Calu3 (cell line): ENCODE measurements around the gene CDYL2. TPM values are rescaled to one million over a fixed set of nuclear protein-coding genes. Genes with fewer than 3 reads are reported as not detected.
A peak's percentile ranks its signal among the peaks of the same experiment; 100 is the strongest.

Experiments
- BruUV-seq: library from RNA; stranded (reverse); fragments of 400-500 nt; replicated peaks from 2 replicates; lab custom pipeline; 2021; lab: Mats Ljungman, UMichigan
- CTCF ChIA-PET: fragments of 300-600 bp; sonication (Branson Sonifier 250); formaldehyde crosslinking; loops from one replicate; lab custom pipeline; 2022; ENCODE audit warnings: antibody characterized with exemption; lab: Charles Lee
- DNase-seq: peaks from one replicate; pipeline ENCODE4 v3.0.0; 2022
- H3K27ac Mint-ChIP-seq: one replicate; pipeline ENCODE4 v1.8.0; 2022; ENCODE audit warnings: mixed read lengths; ENCODE audit not compliant: unreplicated experiment
- H3K27me3 Mint-ChIP-seq: one replicate; pipeline ENCODE4 v1.8.0; 2022; ENCODE audit warnings: mixed read lengths; ENCODE audit not compliant: unreplicated experiment
- H3K36me3 Mint-ChIP-seq: one replicate; pipeline ENCODE4 v1.8.0; 2022; ENCODE audit warnings: mild to moderate bottlenecking, moderate library complexity, mixed read lengths; ENCODE audit not compliant: insufficient read depth, unreplicated experiment
- H3K4me1 Mint-ChIP-seq: one replicate; pipeline ENCODE4 v1.8.0; 2022; ENCODE audit warnings: mild to moderate bottlenecking, low read depth, mixed read lengths; ENCODE audit not compliant: unreplicated experiment
- H3K4me3 Mint-ChIP-seq: one replicate; pipeline ENCODE4 v1.8.0; 2022; ENCODE audit warnings: mild to moderate bottlenecking, low read depth, moderate library complexity, mixed read lengths; ENCODE audit not compliant: unreplicated experiment
- H3K9me3 Mint-ChIP-seq: one replicate; pipeline ENCODE4 v1.8.0; 2022; ENCODE audit warnings: low read depth, mixed read lengths; ENCODE audit not compliant: unreplicated experiment
- CTCF ChIP-seq: fragments of 200-600 bp; IDR thresholded peaks from one replicate; pipeline ENCODE4 v1.8.0; 2022; ENCODE audit warnings: antibody characterized with exemption; ENCODE audit not compliant: unreplicated experiment
- intact Hi-C: fragments of 100-400 bp; cut with micrococcal nuclease; formaldehyde crosslinking; loops from one replicate; pipeline ENCODE4 v1.10.0; 2022; ENCODE audit not compliant: unreplicated experiment
- total RNA-seq: library from RNA; stranded (reverse); gene quantifications from 2 replicates; pipeline ENCODE4 v1.2.3, GENCODE V29; 2022

The CDYL2 gene
- total RNA-seq, 1 experiment from 2014 or later: 1.0 TPM

GRCh38 chr16:80806289-80806688 lies 1.9 kb upstream of the CDYL2 start:
- no TSS peak for BruUV-seq
- no peak overlapping the region for H3K4me3 Mint-ChIP-seq
- CTCF ChIA-PET: no interaction called here

GRCh38 chr16:80804056-80804525 lies 307 bp downstream of the CDYL2 start:
- Mint-ChIP-seq H3K9me3 (peaks cover 2% of the 10 kb centered on the region), H3K4me1 (peaks cover 7% of the 10 kb centered on the region), H3K4me3 (peak overlapping the region; percentile 92), H3K36me3 (peaks cover 9% of the 10 kb centered on the region), H3K27me3 (peaks cover 56% of the 10 kb centered on the region), H3K27ac (no peak overlapping the region)
- DNase-seq: peak; percentile 44
- no peak for TF ChIP-seq CTCF
- no TSS peak for BruUV-seq
- intact Hi-C loops: no loop called here
- CTCF ChIA-PET: no interaction called here

More at GRCh38 chr16:80806289-80806688, 1.9 kb upstream of the CDYL2 start:
- H3K27ac Mint-ChIP-seq: no peak overlapping the region
- intact Hi-C loops: no loop called here
- DNase-seq: no peak
- no peak for TF ChIP-seq CTCF
- H3K27me3 Mint-ChIP-seq: peaks cover 34% of the 10 kb centered on the region
- H3K9me3 Mint-ChIP-seq: peaks cover 5% of the 10 kb centered on the region
- H3K4me1 Mint-ChIP-seq: peaks cover 7% of the 10 kb centered on the region
- H3K36me3 Mint-ChIP-seq: peaks cover 9% of the 10 kb centered on the region

DNA sequence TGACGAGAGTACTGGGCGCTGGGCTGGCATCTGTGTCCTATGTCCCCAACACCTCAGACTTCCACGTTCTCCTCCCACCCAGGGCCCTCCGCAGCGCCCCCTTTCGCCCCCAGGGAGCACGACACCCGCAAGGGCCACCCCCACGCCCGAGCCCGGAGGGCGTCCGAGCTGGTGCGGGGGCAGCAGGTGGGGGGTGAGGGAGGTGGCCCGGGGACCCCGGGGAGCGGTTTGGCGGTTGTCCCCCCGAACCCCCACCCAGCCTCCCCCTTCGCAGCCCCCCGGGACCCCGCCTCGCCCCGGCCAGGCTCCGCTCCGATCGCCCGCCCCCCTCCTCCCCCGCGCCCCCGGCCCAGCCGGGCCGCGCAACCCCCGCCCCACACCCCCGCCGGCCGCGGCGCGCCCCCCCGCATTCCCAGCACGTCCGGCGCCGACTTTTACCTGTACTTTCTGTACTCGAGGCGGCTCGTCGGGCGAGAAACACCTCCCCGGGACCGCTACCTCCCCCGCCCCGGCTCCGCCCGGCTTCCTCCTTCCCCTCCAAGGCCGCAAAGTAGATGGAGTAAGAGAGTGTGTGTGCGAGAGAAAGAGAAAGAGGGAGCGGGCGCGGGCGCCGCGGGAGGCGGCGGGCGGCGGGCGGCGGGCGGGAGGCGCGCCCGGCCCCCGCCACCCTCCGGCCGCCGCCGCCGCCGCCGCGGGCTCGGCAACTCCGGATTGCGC lies 901 bp downstream of the CDYL2 start:
- Mint-ChIP-seq H3K4me1 (peaks cover 7% of the 10 kb centered on the region), H3K27ac (no peak overlapping the region), H3K36me3 (peaks cover 9% of the 10 kb centered on the region), H3K9me3 (peaks cover 2% of the 10 kb centered on the region), H3K4me3 (peak overlapping the region; percentile 92), H3K27me3 (peaks cover 56% of the 10 kb centered on the region)
- BruUV-seq: no TSS peak
- CTCF ChIA-PET: no interaction called here
- DNase-seq: no peak
- TF ChIP-seq CTCF: peak; percentile 43
- intact Hi-C loops: no loop called here

- peaks cover 9% of the 10 kb centered on the region for H3K36me3 Mint-ChIP-seq
These were observed 1.5 kb downstream of the CDYL2 start for GRCh38 chr16:80802902-80803301.

More at GRCh38 chr16:80802902-80803301, 1.5 kb downstream of the CDYL2 start:
- no peak for DNase-seq
- Mint-ChIP-seq H3K27ac (no peak overlapping the region), H3K27me3 (peaks cover 60% of the 10 kb centered on the region), H3K9me3 (peaks cover 2% of the 10 kb centered on the region), H3K4me1 (peaks cover 7% of the 10 kb centered on the region), H3K4me3 (peak overlapping the region; percentile 92)
- intact Hi-C loops: no loop called here
- TF ChIP-seq CTCF: no peak
- CTCF ChIA-PET: no interaction called here
- BruUV-seq: no TSS peak
